Fibroblast of lung (primary cell): ENCODE measurements around the gene CCDC152. TPM values are rescaled to one million over a fixed set of nuclear protein-coding genes. Genes with fewer than 3 reads are reported as not detected.
"Not testable (repeated sequence)": the region's sequence is repeated elsewhere in the genome, so short reads cannot be mapped to it uniquely, and the experiment has no call there.

Source experiments
- DNase-seq, 2 donors: peaks; one replicate each; pipeline versions ENCODE4 v3.0.0 to v3.0.0-alpha.2; 2010; ENCODE audit warnings: low read depth in 2 of 2
- H2AFZ ChIP-seq: 2 replicates; pipeline ENCODE4 v1.5.1; 2012; ENCODE audit warnings: low read length, control low read depth, inconsistent platforms
- H3K27ac ChIP-seq: 2 replicates; pipeline ENCODE4 v1.5.1; 2011; ENCODE audit warnings: low read length, control low read depth; ENCODE audit not compliant: insufficient read depth
- H3K27me3 ChIP-seq: 2 replicates; pipeline ENCODE4 v1.5.1; 2011; ENCODE audit warnings: mild to moderate bottlenecking, low read length; ENCODE audit not compliant: control insufficient read depth, insufficient read depth
- H3K36me3 ChIP-seq: 2 replicates; pipeline ENCODE4 v1.5.1; 2011; ENCODE audit warnings: low read length; ENCODE audit not compliant: control insufficient read depth, insufficient read depth
- H3K4me1 ChIP-seq: 2 replicates; pipeline ENCODE4 v1.5.1; 2011; ENCODE audit warnings: low read length; ENCODE audit not compliant: control insufficient read depth, insufficient read depth; ENCODE audit errors: extremely low read depth
- H3K4me2 ChIP-seq: 2 replicates; pipeline ENCODE4 v1.5.1; 2011; ENCODE audit warnings: low read length, control low read depth; ENCODE audit not compliant: insufficient read depth; ENCODE audit errors: extremely low read depth
- H3K4me3 ChIP-seq, 4 experiments: fragments of 200-600 bp in 1 of 4; sonication (generic) in 1 of 4; replicated peaks in 1 of 4; 2 replicates each; pipeline ENCODE4 v1.5.1; 2011 to 2016; ENCODE audit warnings: low read length in 4 of 4, low read depth in 3 of 4, mild to moderate bottlenecking in 3 of 4, control low read depth in 2 of 4, inconsistent platforms in 1 of 4, mixed read lengths in 1 of 4; ENCODE audit not compliant: insufficient read depth in 1 of 4; ENCODE audit errors: control extremely low read depth in 1 of 4
- H3K79me2 ChIP-seq: 2 replicates; pipeline ENCODE4 v1.5.1; 2012; ENCODE audit warnings: mild to moderate bottlenecking, low read length, inconsistent platforms; ENCODE audit not compliant: control insufficient read depth, insufficient read depth
- H3K9ac ChIP-seq: 2 replicates; pipeline ENCODE4 v1.5.1; 2011; ENCODE audit warnings: mild to moderate bottlenecking, low read length, control low read depth; ENCODE audit not compliant: insufficient read depth
- H3K9me3 ChIP-seq: 2 replicates; pipeline ENCODE4 v1.5.1; 2012; ENCODE audit warnings: low read depth, low read length; ENCODE audit not compliant: control insufficient read depth, insufficient read depth
- H4K20me1 ChIP-seq: 2 replicates; pipeline ENCODE4 v1.5.1; 2011; ENCODE audit warnings: low read length; ENCODE audit not compliant: control insufficient read depth, insufficient read depth; ENCODE audit errors: extremely low read depth
- CTCF ChIP-seq, 2 donors: IDR thresholded peaks in 1 of 2; conservative IDR thresholded peaks in 1 of 2; 1 replicate in 1 of 2; 2 replicates in 1 of 2; pipeline ENCODE4 v1.5.1; 2011 to 2012; ENCODE audit warnings: low read length in 2 of 2, control low read depth in 1 of 2, inconsistent platforms in 1 of 2, low read depth in 1 of 2, mild to moderate bottlenecking in 1 of 2
- EZH2 ChIP-seq: IDR thresholded peaks from 2 replicates; pipeline ENCODE4 v1.5.1; 2012; ENCODE audit warnings: low read length, control low read depth, mild to moderate bottlenecking; ENCODE audit errors: missing control alignments
- polyA plus RNA-seq, 2 donors: library from polyadenylated mRNA; depleted of rRNA in 1 of 2; stranded (reverse) in 1 of 2; unstranded in 1 of 2; fragments of >200 nt; gene quantifications; 2 replicates each; pipeline ENCODE4 v1.2.1, GENCODE V29; 2011 to 2012; ENCODE audit warnings: missing spikeins in 1 of 2
- total RNA-seq: library from RNA; depleted of rRNA; stranded (reverse); fragments of >200 nt; gene quantifications from 2 replicates; pipeline ENCODE4 v1.2.1, GENCODE V29; 2014

The CCDC152 gene
- total and polyA plus RNA-seq, 2 donors (not counting 1 experiment from before 2014, with no cell fraction given): 1.4 to 2.5 TPM

DNA sequence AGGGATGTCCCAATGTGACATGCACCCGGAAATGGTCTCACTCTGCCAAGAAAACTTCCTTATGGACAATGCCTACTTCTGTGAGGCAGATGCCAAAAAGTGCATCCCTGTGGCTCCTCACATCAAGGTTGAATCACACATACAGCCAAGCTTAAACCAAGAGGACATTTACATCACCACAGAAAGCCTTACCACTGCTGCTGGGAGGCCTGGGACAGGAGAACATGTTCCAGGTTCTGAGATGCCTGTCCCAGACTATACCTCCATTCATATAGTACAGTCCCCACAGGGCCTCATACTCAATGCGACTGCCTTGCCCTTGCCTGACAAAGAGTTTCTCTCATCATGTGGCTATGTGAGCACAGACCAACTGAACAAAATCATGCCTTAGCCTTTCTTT, 37.6 kb upstream of the CCDC152 start:
- Histone ChIP-seq H3K79me2 (no peaks in the 10 kb centered on the region), H3K9me3 (no peaks in the 10 kb centered on the region), H3K27me3 (no peaks in the 10 kb centered on the region), H2AFZ (no peak overlapping the region), H3K4me1 (no peaks in the 10 kb centered on the region), H3K36me3 (no peaks in the 10 kb centered on the region), H3K4me3 (no peak overlapping the region), H4K20me1 (no peaks in the 10 kb centered on the region), H3K27ac (no peak overlapping the region), H3K9ac (no peak overlapping the region), H3K4me2 (no peak overlapping the region)
- DNase-seq: no peak
- TF ChIP-seq CTCF (conservative IDR thresholded peaks at IDR 0.05 in 1 of 2, IDR thresholded peaks at IDR 0.05 in 1 of 2; ENCODE audit: low read depth in 1 of 2, low read length in 2 of 2) (no peak), EZH2 (no peak)

DNA sequence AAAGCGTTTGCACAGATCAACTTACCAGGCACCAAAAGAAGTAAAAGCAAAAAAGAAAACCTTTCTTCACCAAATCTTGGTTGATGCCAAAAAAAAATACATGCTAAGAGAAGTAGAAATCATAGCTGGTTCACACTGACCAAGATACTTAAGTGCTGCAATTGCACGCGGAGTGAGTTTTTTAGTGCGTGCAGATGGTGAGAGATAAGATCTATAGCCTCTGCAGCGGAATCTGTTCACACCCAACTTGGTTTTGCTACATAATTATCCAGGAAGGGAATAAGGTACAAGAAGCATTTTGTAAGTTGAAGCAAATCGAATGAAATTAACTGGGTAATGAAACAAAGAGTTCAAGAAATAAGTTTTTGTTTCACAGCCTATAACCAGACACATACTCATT, 36.4 kb upstream of the CCDC152 start:
- Histone ChIP-seq H3K4me2 (no peak overlapping the region), H3K27me3 (no peaks in the 10 kb centered on the region), H3K9ac (no peak overlapping the region), H4K20me1 (no peaks in the 10 kb centered on the region), H3K4me1 (no peaks in the 10 kb centered on the region), H3K4me3 (no peak overlapping the region), H3K9me3 (no peaks in the 10 kb centered on the region), H3K27ac (no peak overlapping the region), H3K79me2 (no peaks in the 10 kb centered on the region), H2AFZ (no peak overlapping the region), H3K36me3 (no peaks in the 10 kb centered on the region)
- DNase-seq: no peak
- TF ChIP-seq EZH2: no peak

GRCh38 chr5:42721484-42721883, 35.1 kb upstream of the CCDC152 start:
- H4K20me1 ChIP-seq: no peaks in the 10 kb centered on the region
- no peaks in the 10 kb centered on the region for H3K27me3 ChIP-seq
- H3K9me3 ChIP-seq: no peaks in the 10 kb centered on the region
- no peak overlapping the region for H3K9ac ChIP-seq
- no peak overlapping the region for H3K4me3 ChIP-seq
- no peak for TF ChIP-seq CTCF (conservative IDR thresholded peaks at IDR 0.05 in 1 of 2, IDR thresholded peaks at IDR 0.05 in 1 of 2; ENCODE audit: low read depth in 1 of 2, low read length in 2 of 2)
- TF ChIP-seq EZH2: no peak
- H3K27ac ChIP-seq: no peak overlapping the region
- DNase-seq: peak in 1 of 2 donors; percentile 24
- no peaks in the 10 kb centered on the region for H3K36me3 ChIP-seq
- no peaks in the 10 kb centered on the region for H3K4me1 ChIP-seq
- no peak overlapping the region for H3K4me2 ChIP-seq
- H2AFZ ChIP-seq: no peak overlapping the region
- H3K79me2 ChIP-seq: no peaks in the 10 kb centered on the region

- not testable (repeated sequence) for H3K27me3 ChIP-seq, H3K36me3 ChIP-seq, H3K4me3 ChIP-seq, H3K79me2 ChIP-seq, H3K27ac ChIP-seq, H3K4me2 ChIP-seq, H3K4me1 ChIP-seq, H3K9me3 ChIP-seq, H3K9ac ChIP-seq, H4K20me1 ChIP-seq, H2AFZ ChIP-seq, DNase-seq
Measured at GRCh38 chr5:42734531-42735058, 22.0 kb upstream of the CCDC152 start.
